Esophagus muscularis mucosa (tissue), 4 donors: ENCODE data around the gene MYO1D. TPM values are rescaled to one million over a fixed set of nuclear protein-coding genes. Genes with fewer than 3 reads are reported as not detected.

Experiments
- DNase-seq: peaks from one replicate; pipeline ENCODE4 v3.0.0-alpha.2; 2017; ENCODE audit errors: extremely low spot score
- H3K27ac ChIP-seq, 4 donors: fragments of 200-600 bp; sonication (generic); replicated peaks in 1 of 4; 1 replicate in 3 of 4; 2 replicates in 1 of 4; pipeline ENCODE4 v1.5.1; 2016 to 2019; ENCODE audit warnings: mild to moderate bottlenecking in 1 of 4
- H3K27me3 ChIP-seq, 4 donors: fragments of 200-600 bp; sonication (generic); one replicate each; pipeline versions ENCODE4 v1.5.1 to v1.6.0; 2016 to 2019
- H3K36me3 ChIP-seq, 4 donors: fragments of 200-600 bp; sonication (generic); one replicate each; pipeline ENCODE4 v1.5.1; 2016 to 2019
- H3K4me1 ChIP-seq, 4 donors: fragments of 200-600 bp; sonication (generic); one replicate each; pipeline ENCODE4 v1.5.1; 2016 to 2019
- H3K4me3 ChIP-seq, 4 donors: fragments of 200-600 bp; sonication (generic); 1 replicate in 2 of 4; 2 replicates in 2 of 4; pipeline ENCODE4 v1.5.1; 2016 to 2019; ENCODE audit warnings: mild to moderate bottlenecking in 4 of 4, moderate library complexity in 1 of 4
- H3K9me3 ChIP-seq, 4 donors: fragments of 200-600 bp; sonication (generic); 1 replicate in 3 of 4; 2 replicates in 1 of 4; pipeline ENCODE4 v1.5.1; 2016 to 2019
- CTCF ChIP-seq, 3 experiments: fragments of 200-600 bp in 2 of 3; fragments of 450-650 bp in 1 of 3; sonication (generic) in 2 of 3; IDR thresholded peaks; one replicate each; pipeline ENCODE4 v1.5.1; 2017 to 2019; ENCODE audit warnings: antibody characterized with exemption in 3 of 3, mild to moderate bottlenecking in 2 of 3, moderate library complexity in 1 of 3
- EP300 ChIP-seq: sonication (generic); formaldehyde crosslinking; IDR thresholded peaks from one replicate; pipeline ENCODE4 v1.6.1; 2017; ENCODE audit warnings: antibody characterized with exemption
- POLR2A ChIP-seq: fragments of 450-650 bp; IDR thresholded peaks from one replicate; pipeline ENCODE4 v1.6.1; 2017; ENCODE audit warnings: antibody characterized with exemption, moderate library complexity, mild to moderate bottlenecking, low read depth
- POLR2AphosphoS5 ChIP-seq, 2 donors: sonication (generic); formaldehyde crosslinking; IDR thresholded peaks; one replicate each; pipeline ENCODE4 v1.6.1; 2017; ENCODE audit warnings: antibody characterized with exemption in 2 of 2
- WGBS: methylation state at CpG from one replicate; pipeline ENCODE4 v1.1.5; 2018; 5-methylcytosine and 5-hydroxymethylcytosine counted together
- intact Hi-C: fragments of 100-400 bp; cut with DNase I; formaldehyde crosslinking; loops from one replicate; pipeline ENCODE4 v1.15.1; 2023
- total RNA-seq, 4 donors: library from RNA; depleted of rRNA; stranded (reverse); fragments of >200 nt; gene quantifications; one replicate each; pipeline versions ENCODE4 v1.1.0 to v1.2.1, GENCODE V29; 2016

The MYO1D gene
- total RNA-seq, 4 donors from 2014 or later = 27.3 to 30.3 (median 29.0) TPM

- no peak for DNase-seq
- Histone ChIP-seq H3K4me1 (no peaks in the 10 kb centered on the region), H3K4me3 (no peak overlapping the region), H3K9me3 (no peaks in the 10 kb centered on the region), H3K36me3 (no peaks in the 10 kb centered on the region), H3K27me3 (no peaks in the 10 kb centered on the region), H3K27ac (no peak overlapping the region)
- no peak for TF ChIP-seq EP300
- no peak for TF ChIP-seq POLR2AphosphoS5 (IDR thresholded peaks at IDR 0.05)
- no peak for TF ChIP-seq CTCF (IDR thresholded peaks at IDR 0.05)
- TF ChIP-seq POLR2A = no peak
- 92% methylated on average over 3 of the region's 3 CpGs for WGBS
- intact Hi-C loops = no loop called here
Measured at GRCh38 chr17:32855620-32856019, 21.3 kb downstream of the MYO1D start.

- 89% methylated on average over 5 of the region's 5 CpGs for WGBS
- Histone ChIP-seq H3K9me3 (no peaks in the 10 kb centered on the region), H3K4me1 (no peaks in the 10 kb centered on the region), H3K27me3 (no peaks in the 10 kb centered on the region), H3K4me3 (no peak overlapping the region), H3K27ac (no peak overlapping the region), H3K36me3 (no peaks in the 10 kb centered on the region)
- DNase-seq = no peak
- TF ChIP-seq CTCF (IDR thresholded peaks at IDR 0.05) (no peak), EP300 (no peak), POLR2A (no peak)
- intact Hi-C loops = no loop called here
Measured at GRCh38 chr17:32854832-32855389, 22.0 kb downstream of the MYO1D start.

DNA sequence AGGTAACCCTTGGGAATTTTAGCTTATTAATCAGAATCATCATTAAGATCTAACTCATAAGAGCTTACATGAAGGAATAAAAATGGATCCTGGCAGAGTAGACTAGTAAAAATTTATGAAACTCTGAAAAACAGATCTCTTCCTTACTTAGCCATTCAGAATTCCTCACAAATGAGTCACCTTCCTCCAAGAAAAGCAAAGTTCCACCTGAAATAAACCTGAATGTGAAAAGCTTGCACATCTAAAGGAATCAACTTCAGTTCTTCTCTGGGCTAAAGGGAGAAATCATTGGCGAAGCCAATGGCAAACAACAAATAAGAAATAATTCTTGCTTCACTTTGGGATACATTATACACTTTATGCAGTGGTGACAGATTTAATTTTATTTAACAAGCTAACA, 22.7 kb downstream of the MYO1D start:
- Histone ChIP-seq H3K9me3 (no peaks in the 10 kb centered on the region), H3K36me3 (no peaks in the 10 kb centered on the region), H3K27ac (no peak overlapping the region), H3K4me3 (no peak overlapping the region), H3K27me3 (no peaks in the 10 kb centered on the region), H3K4me1 (no peaks in the 10 kb centered on the region)
- 100% methylated on average over 1 of the region's 1 CpG for whole genome bisulfite sequencing
- intact Hi-C loops = no loop called here
- TF ChIP-seq EP300 = no peak
- no peak for DNase-seq

DNA sequence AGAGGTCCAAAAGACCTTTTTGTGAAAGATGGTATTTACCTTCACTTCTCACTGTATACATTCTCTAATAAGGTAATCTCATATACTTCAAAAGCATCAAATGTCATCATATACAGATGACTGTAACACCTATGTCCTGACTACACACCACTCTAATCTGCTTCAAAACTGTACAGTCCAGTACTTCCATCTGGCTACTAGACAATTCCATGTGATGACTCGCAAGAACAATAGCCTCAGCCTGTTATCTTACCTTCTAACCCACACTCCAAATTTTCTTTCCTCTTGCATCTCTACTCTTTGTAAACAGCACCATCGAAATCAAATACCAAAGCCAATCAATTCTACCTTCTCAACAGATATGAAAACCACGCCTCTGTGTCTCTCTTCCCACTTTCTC, 24.1 kb downstream of the MYO1D start:
- WGBS = 94% methylated on average over 3 of the region's 3 CpGs

DNA sequence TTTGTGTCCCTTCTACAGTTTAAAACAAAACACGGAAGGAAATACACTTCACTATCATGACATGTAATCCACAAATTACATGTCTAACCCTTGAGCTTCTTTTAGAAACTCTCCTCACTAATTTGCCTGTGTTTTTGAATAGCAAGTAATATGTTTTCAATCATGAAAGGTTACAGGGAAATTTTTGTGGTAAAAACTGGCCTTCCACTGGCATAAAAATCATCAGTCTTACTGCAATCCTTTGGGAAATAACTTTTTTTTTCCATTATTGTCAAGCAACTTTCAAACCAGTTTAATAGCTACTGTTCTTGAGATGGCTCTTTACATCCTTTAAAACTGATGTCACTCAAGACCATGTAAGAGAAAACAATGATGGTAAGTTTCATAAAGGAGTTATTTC, 27.0 kb downstream of the MYO1D start:
- intact Hi-C loops = no loop called here
- TF ChIP-seq CTCF (IDR thresholded peaks at IDR 0.05) = no peak
- 81% methylated on average over 1 of the region's 1 CpG for WGBS
- H3K27ac ChIP-seq = no peak overlapping the region
- H3K4me3 ChIP-seq = no peak overlapping the region
- H3K4me1 ChIP-seq = no peaks in the 10 kb centered on the region
- H3K27me3 ChIP-seq = no peaks in the 10 kb centered on the region
- no peak for DNase-seq
- no peaks in the 10 kb centered on the region for H3K36me3 ChIP-seq
- no peaks in the 10 kb centered on the region for H3K9me3 ChIP-seq

More for the DNA sequence above, 24.1 kb downstream of the MYO1D start:
- Histone ChIP-seq H3K27me3 (no peaks in the 10 kb centered on the region), H3K4me1 (no peaks in the 10 kb centered on the region), H3K9me3 (no peaks in the 10 kb centered on the region), H3K36me3 (no peaks in the 10 kb centered on the region), H3K4me3 (no peak overlapping the region), H3K27ac (no peak overlapping the region)
- TF ChIP-seq EP300 (no peak), POLR2A (no peak), CTCF (IDR thresholded peaks at IDR 0.05) (no peak), POLR2AphosphoS5 (IDR thresholded peaks at IDR 0.05) (no peak)
- intact Hi-C loops = no loop called here
- DNase-seq = no peak
